Hepatocyte (in vitro differentiated cells): ENCODE measurements around the gene NAV3. TPM values are rescaled to one million over a fixed set of nuclear protein-coding genes. Genes with fewer than 3 reads are reported as not detected.

Source experiments
- DNase-seq: peaks from one replicate; pipeline ENCODE4 v3.0.0-alpha.2; 2016; ENCODE audit warnings: low spot score
- H2AFZ ChIP-seq: fragments of 200-600 bp; sonication (generic); 2 replicates; pipeline ENCODE4 v1.6.0; 2016; ENCODE audit warnings: antibody characterized with exemption, mild to moderate bottlenecking
- H3K27ac ChIP-seq: fragments of 200-600 bp; sonication (generic); 2 replicates; pipeline ENCODE4 v1.5.1; 2016; ENCODE audit warnings: mild to moderate bottlenecking
- H3K27me3 ChIP-seq: fragments of 200-600 bp; sonication (generic); 2 replicates; pipeline ENCODE4 v1.6.1; 2016
- H3K36me3 ChIP-seq: fragments of 200-600 bp; sonication (generic); replicated peaks from 2 replicates; pipeline ENCODE4 v1.5.1; 2016; ENCODE audit warnings: low read depth; ENCODE audit not compliant: insufficient read depth
- H3K4me1 ChIP-seq: fragments of 200-600 bp; sonication (generic); 2 replicates; pipeline ENCODE4 v1.5.1; 2016; ENCODE audit warnings: mild to moderate bottlenecking, moderate library complexity; ENCODE audit not compliant: insufficient read depth
- H3K4me2 ChIP-seq: fragments of 200-600 bp; sonication (generic); 2 replicates; pipeline ENCODE4 v1.6.0; 2016
- H3K4me3 ChIP-seq: fragments of 200-600 bp; sonication (generic); 2 replicates; pipeline ENCODE4 v1.5.1; 2016; ENCODE audit warnings: mild to moderate bottlenecking
- H3K79me2 ChIP-seq: fragments of 200-600 bp; sonication (generic); 2 replicates; pipeline ENCODE4 v1.6.0; 2017; ENCODE audit warnings: mild to moderate bottlenecking
- H3K9me2 ChIP-seq: fragments of 200-600 bp; sonication (generic); replicated peaks from 2 replicates; pipeline ENCODE4 v1.6.0; 2017; ENCODE audit warnings: mild to moderate bottlenecking; ENCODE audit not compliant: insufficient read depth
- H3K9me3 ChIP-seq: fragments of 200-600 bp; sonication (generic); 2 replicates; pipeline ENCODE4 v1.5.1; 2016; ENCODE audit warnings: low read depth, mild to moderate bottlenecking
- H4K20me1 ChIP-seq: fragments of 200-600 bp; sonication (generic); 2 replicates; pipeline ENCODE4 v1.6.0; 2016; ENCODE audit warnings: mild to moderate bottlenecking; ENCODE audit not compliant: insufficient read depth, poor library complexity, severe bottlenecking
- CTCF ChIP-seq: fragments of 200-600 bp; sonication (generic); IDR thresholded peaks from 2 replicates; pipeline ENCODE4 v1.5.1; 2016; ENCODE audit warnings: antibody characterized with exemption, mild to moderate bottlenecking; ENCODE audit not compliant: poor library complexity
- EZH2 ChIP-seq: fragments of 200-600 bp; sonication (generic); IDR thresholded peaks from 2 replicates; pipeline ENCODE4 v1.6.1; 2016; ENCODE audit warnings: antibody characterized with exemption, mild to moderate bottlenecking, borderline replicate concordance
- EZH2phosphoT487 ChIP-seq: fragments of 200-600 bp; sonication (generic); IDR thresholded peaks from one replicate; pipeline ENCODE4 v1.6.1; 2018; ENCODE audit warnings: antibody characterized with exemption, mild to moderate bottlenecking, low read depth, moderate library complexity; ENCODE audit not compliant: unreplicated experiment, severe bottlenecking
- WGBS: methylation state at CpG from one replicate; pipeline ENCODE4 v1.1.6; 2016; ENCODE audit warnings: low lambda C conversion rate; ENCODE audit errors: missing lambda C conversion rate; 5-methylcytosine and 5-hydroxymethylcytosine counted together
- polyA plus RNA-seq: library from polyadenylated mRNA; unstranded; fragments of >200 nt; fragmentation: Nextera tagmentation; extraction: Ambion mirVana; gene quantifications from 2 replicates; pipeline ENCODE4 v1.2.1, GENCODE V29; 2016
- total RNA-seq: library from RNA; depleted of rRNA; stranded (reverse); fragments of >200 nt; gene quantifications from 2 replicates; pipeline ENCODE4 v1.2.3, GENCODE V29; 2014

Gene NAV3
- total and polyA plus RNA-seq, 2 experiments from 2014 or later, result 1.4 to 9.2 TPM

DNA sequence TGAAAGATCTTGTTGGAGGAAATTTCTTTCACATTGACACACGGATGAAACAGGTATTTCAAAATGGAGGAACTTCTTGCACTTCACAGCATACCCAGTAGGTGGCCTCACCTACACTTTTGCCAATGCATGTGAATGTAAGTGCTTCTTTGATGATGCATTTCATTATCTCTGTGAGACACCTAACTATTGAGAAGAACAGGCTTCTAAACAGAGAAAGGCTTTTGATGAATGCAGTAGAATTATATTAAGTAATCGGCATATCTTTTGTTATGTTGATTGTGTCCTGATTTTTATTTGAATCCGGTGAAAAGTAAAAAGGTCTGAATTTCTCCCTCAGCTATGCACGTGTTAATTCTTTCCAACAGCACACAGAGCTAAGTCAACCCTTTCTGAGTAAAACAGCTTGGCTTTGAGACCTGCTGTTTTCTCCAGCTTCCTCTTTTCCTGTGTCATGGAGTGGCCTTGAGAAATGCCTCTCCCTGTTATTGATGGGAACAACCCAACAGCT lies 399.0 kb downstream of the NAV3 start:
- peak; percentile 51 for DNase-seq
- Histone ChIP-seq H3K4me1 (no peaks in the 10 kb centered on the region), H3K36me3 (no peaks in the 10 kb centered on the region), H3K9me3 (no peaks in the 10 kb centered on the region), H3K4me2 (no peak overlapping the region), H3K4me3 (no peak overlapping the region), H4K20me1 (no peaks in the 10 kb centered on the region), H3K27ac (no peak overlapping the region), H2AFZ (peak overlapping the region; percentile 44), H3K79me2 (no peaks in the 10 kb centered on the region), H3K27me3 (no peaks in the 10 kb centered on the region), H3K9me2 (no peaks in the 10 kb centered on the region)
- WGBS, result 46% methylated on average over 4 of the region's 4 CpGs
- peak; percentile 57 for TF ChIP-seq CTCF
- TF ChIP-seq EZH2phosphoT487, result no peak
- no peak for TF ChIP-seq EZH2

GRCh38 chr12:78232756-78233155 lies 402.1 kb downstream of the NAV3 start:
- no peaks in the 10 kb centered on the region for H3K36me3 ChIP-seq
- no peaks in the 10 kb centered on the region for H4K20me1 ChIP-seq
- no peak for TF ChIP-seq CTCF
- no peak for TF ChIP-seq EZH2phosphoT487
- TF ChIP-seq EZH2, result no peak
- no peak for DNase-seq
- WGBS, result 85% methylated on average over 3 of the region's 3 CpGs
- no peaks in the 10 kb centered on the region for H3K4me1 ChIP-seq
- no peak overlapping the region for H3K4me3 ChIP-seq
- H3K4me2 ChIP-seq, result no peak overlapping the region
- no peaks in the 10 kb centered on the region for H3K9me3 ChIP-seq
- no peak overlapping the region for H2AFZ ChIP-seq
- H3K27ac ChIP-seq, result no peak overlapping the region
- no peaks in the 10 kb centered on the region for H3K79me2 ChIP-seq
- no peaks in the 10 kb centered on the region for H3K9me2 ChIP-seq
- no peaks in the 10 kb centered on the region for H3K27me3 ChIP-seq

DNA sequence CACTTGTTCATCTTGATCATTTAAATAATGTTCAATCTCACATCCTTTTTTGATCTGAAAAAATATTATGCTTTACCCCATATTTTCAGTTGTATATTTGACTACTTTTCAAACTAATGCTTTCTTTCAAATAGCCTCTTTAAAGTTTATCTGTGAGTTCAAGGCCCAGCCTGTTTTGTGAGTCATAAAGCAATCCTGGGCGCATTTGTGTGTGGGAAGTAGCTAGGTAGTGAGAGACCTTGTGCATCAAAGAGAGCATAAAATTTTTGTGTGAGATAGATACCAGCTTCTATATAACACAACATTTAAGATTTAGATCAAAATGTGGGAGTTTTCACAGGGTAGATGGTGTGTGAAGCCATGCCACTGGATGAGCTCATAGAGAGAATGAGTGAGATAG lies 405.6 kb downstream of the NAV3 start:
- DNase-seq, result no peak
- no peak overlapping the region for H3K27ac ChIP-seq
- H3K4me1 ChIP-seq, result no peaks in the 10 kb centered on the region
- TF ChIP-seq CTCF (no peak), EZH2phosphoT487 (no peak)
- no peaks in the 10 kb centered on the region for H3K27me3 ChIP-seq
- H2AFZ ChIP-seq, result no peak overlapping the region
- no peak overlapping the region for H3K4me3 ChIP-seq
- H3K9me2 ChIP-seq, result no peaks in the 10 kb centered on the region
- H3K9me3 ChIP-seq, result no peaks in the 10 kb centered on the region
- H3K79me2 ChIP-seq, result no peaks in the 10 kb centered on the region
- H3K36me3 ChIP-seq, result no peaks in the 10 kb centered on the region
- 69% methylated on average over 1 of the region's 1 CpG for WGBS
- H3K4me2 ChIP-seq, result no peak overlapping the region
- H4K20me1 ChIP-seq, result no peaks in the 10 kb centered on the region

DNA sequence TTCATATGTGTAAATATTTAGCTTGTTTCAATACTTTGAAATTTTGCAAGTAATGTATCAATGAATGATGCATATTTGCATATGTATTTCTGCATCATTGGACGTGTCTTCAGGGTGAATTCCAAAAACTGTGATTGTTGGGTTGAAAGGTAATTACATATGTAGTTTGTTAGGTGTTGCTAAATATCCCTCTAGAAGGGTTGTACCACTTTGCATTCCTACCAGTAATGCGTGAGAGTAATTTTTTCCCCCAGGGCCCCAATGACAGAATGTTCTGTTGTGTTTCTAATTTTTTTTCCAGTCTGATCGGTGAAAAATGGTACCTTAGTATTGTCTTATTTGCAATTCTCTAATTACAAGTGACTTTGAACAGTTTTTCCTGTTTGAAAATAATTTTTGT lies 408.9 kb downstream of the NAV3 start:
- Histone ChIP-seq H3K9me3 (no peaks in the 10 kb centered on the region), H3K4me1 (no peaks in the 10 kb centered on the region), H3K9me2 (no peaks in the 10 kb centered on the region), H3K27ac (no peak overlapping the region), H3K79me2 (no peaks in the 10 kb centered on the region), H3K27me3 (no peaks in the 10 kb centered on the region), H3K4me2 (no peak overlapping the region), H3K36me3 (no peaks in the 10 kb centered on the region), H4K20me1 (no peaks in the 10 kb centered on the region), H2AFZ (no peak overlapping the region), H3K4me3 (no peak overlapping the region)
- WGBS, result 81% methylated on average over 3 of the region's 3 CpGs
- no peak for TF ChIP-seq EZH2phosphoT487
- no peak for TF ChIP-seq CTCF
- no peak for TF ChIP-seq EZH2
- no peak for DNase-seq
